GM19463 (cell line): ENCODE measurements around the gene CCDC88C.
A peak's percentile ranks its signal among the peaks of the same experiment; 100 is the strongest.

Experiments
- ATAC-seq: cut with Tn5 transposase; IDR thresholded peaks from one replicate; pipeline ENCODE4 v1.9.1; 2021; ENCODE audit warnings: mild to moderate bottlenecking, moderate library complexity; ENCODE audit not compliant: unreplicated experiment

The CCDC88C gene

DNA sequence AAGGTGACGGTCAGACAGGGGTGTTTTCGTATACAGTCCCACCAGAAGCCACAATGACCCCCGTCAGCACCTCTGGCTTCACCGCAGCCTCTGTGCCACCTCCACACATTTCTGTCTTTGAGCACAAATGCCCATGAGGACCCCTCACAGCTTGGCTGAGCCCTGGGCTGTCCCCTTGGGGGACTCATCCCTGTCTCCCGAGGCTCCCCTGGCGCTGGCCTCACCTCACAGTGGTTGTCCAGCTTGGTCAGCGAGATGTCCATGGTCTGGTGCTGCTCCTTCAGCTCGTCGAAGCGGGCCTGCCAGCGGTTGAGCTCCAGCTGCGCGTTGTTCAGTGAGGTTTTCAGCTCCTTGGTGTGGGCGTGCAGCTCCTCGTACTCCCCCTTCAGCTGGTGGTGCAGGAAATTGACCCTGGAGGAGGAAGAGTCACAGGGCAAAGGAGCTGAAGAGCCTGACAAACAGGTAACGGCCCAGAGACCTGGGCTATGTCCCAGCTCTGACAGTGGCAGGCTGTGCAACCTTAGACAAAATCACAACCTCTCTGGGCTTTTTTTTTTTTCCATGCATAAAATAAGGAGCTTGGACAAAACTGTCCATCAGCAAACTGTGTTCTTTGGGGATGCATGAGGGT, 120.4 kb downstream of the CCDC88C start:
- ATAC-seq, result no peak

DNA sequence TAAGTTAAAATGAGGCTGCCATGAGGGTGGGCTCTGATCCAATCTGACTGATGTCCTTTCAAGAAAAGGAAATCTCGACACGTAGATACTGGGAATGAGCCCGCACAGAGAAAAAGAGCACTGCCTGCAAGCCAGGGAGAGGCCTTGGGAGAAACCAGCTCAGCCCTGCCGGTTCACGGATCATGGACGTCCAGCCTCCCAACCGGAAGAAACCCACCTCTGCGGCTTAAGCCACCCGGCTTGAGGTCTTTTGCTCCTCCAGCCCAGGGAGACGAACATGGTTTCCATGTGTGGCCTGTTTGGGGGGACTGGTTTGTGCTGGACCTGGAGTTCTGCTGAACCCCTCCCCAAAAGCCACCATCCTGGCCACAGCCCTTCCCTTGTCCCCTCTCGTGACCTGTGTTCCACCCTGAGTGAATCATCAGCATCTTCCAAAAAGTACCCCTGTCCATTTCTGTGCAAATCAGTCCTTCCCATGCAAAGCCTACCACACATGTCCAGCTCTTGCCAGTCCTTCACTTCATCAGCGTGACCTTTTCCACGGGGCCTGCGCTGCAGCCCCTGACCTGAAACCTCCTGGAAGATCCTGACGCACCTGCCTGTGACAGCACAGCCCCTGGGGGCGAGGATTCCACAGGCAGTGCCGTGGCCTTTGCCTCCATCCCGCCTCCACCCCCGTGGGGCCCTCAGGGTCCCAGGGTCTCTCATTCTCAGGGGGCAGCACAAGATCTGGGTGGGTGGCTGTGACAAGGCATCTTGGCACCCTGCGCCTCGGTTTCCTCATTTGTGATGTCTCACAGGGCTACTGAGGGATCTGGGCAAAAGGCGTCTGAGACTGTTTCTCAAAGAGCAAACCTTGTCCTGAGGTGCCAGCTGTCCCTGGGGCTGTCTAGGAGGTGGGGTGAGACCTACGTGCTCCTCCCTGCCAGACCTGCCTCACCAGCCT, 121.5 kb downstream of the CCDC88C start:
- ATAC-seq, result no peak

- no peak for ATAC-seq
These were observed 122.3 kb downstream of the CCDC88C start for GRCh38 chr14:91295276-91295845.

DNA sequence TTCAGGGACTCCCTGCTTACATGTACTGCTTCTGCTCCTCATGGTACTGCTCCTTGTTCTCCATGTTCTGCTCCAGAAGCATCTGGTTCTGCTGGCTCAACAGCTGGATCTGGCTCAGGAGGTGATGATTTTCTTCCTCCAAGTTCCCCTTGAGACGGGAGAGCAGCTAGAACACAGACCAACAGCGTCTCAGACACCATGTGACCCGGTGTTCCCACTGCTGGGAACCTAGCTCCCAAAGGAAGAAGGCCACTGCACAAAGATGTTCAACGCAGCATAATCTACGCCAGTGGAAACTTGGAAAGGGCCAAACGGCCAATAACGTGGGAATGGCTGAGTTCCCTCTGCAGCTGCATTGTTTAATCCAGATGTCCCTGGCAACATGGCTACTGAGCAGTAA, 123.5 kb downstream of the CCDC88C start:
- no peak for ATAC-seq

GRCh38 chr14:91293281-91293680, 124.3 kb downstream of the CCDC88C start:
- ATAC-seq, result no peak

DNA sequence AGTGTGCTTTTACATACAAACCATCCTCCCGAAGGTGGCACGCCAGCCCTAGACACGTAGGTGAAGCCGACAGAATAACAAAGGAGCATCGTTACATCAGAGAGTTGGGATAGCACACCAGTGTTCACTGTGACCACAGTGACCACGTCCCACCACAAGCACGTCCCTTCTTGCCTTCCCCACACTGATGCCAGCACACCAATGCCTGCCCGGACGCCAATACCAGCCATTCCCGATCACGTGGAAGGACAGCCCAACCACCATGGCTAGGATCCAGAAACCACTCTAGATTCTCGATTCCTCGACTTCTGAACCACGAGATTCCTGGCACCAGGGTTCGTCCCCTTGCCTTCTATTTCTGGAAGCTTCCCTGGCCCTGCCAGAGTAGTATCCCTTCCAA, 125.1 kb downstream of the CCDC88C start:
- ATAC-seq, result no peak

- ATAC-seq, result no peak
These were observed 125.7 kb downstream of the CCDC88C start for GRCh38 chr14:91291786-91292405.

GRCh38 chr14:91290986-91291385, 126.6 kb downstream of the CCDC88C start:
- ATAC-seq, result no peak

DNA sequence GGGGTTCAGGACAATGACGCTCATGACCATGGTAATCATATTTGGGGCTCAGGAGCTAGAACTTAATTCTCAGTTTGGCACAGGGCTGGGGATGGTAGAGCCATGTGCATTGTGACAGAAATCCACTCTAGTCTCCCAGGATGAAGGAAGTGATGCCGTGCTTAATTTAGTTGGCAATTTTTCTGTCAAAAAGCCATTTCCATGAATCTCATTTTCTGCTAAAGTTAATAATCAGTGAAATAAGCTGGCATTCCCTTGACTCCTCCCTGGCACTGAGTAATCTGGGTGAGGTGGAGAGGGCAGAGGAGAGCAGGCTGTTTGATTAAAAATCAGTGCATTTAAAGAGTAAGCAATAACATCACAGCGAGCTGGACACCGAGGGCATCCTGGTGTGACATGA, 128.2 kb downstream of the CCDC88C start:
- no peak for ATAC-seq

GRCh38 chr14:91288876-91289275, 128.7 kb downstream of the CCDC88C start:
- no peak for ATAC-seq

- peak; percentile 60 for ATAC-seq
These were observed 131.1 kb downstream of the CCDC88C start for GRCh38 chr14:91286530-91286937.

DNA sequence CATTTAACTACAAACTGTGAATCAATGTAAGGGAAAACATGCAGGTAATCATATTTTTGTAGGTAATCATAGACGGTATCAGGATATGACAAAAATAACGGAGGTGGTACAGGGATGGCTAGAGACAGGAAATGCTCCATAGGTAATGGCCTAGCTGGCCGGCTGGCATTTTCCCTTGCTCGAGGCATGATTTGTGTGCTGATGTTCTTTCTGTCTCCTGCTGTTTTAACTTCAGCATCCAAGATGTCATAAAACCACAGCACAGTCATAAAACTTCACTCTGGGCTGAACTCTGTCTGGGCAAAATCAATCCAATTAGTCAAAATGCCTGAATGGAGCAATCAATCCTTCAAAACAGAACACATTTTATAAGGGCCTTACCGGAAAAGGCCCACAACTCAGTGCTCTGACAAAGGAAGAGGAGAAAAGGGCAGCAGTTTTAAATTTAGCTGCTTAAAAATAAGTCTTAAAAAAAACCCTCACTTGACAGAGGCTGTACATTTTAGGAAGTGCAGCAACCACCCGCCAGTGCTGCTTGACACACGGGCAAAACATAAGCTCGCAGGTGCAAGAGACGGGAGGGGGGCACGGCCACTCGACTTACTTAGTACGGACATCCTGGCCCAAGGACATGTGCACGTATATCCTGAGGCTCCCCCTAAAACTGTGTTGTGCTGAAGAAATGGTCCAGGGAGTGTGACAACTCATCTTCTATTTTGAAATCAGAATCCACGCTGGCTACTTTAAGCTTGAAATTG, 132.7 kb downstream of the CCDC88C start:
- ATAC-seq, result no peak

DNA sequence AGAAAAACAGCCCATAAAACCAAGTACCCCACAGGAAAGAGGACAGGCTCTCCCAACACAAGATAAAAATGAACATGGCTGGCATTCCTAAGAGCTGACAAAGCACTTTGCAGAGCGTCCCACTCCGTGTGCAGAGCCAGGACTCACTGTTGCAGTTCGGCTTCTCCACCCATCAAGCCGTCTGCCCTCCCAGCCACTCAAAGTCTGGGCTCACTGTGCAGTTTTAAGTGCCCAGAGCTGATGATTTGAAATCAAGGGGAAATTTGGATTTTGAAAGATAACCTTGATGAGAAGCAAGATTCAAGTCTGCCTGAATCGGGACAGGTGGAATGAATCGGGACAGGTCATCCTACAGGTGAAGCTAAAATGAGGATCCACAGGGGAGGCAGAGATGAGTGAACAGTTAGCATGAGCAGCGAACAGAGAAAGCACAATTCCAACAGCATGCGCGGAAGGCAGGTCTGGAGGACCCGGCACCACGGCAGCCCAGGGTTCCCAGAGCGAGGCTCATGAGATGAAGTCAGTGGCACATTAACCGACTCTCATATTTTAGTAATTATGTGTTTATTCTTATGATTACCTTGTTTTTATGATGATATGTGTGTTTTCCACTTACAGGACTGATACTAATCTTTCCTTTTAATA, 133.4 kb downstream of the CCDC88C start:
- ATAC-seq, result no peak

- no peak for ATAC-seq
These were observed 134.0 kb downstream of the CCDC88C start for GRCh38 chr14:91283666-91284065.

DNA sequence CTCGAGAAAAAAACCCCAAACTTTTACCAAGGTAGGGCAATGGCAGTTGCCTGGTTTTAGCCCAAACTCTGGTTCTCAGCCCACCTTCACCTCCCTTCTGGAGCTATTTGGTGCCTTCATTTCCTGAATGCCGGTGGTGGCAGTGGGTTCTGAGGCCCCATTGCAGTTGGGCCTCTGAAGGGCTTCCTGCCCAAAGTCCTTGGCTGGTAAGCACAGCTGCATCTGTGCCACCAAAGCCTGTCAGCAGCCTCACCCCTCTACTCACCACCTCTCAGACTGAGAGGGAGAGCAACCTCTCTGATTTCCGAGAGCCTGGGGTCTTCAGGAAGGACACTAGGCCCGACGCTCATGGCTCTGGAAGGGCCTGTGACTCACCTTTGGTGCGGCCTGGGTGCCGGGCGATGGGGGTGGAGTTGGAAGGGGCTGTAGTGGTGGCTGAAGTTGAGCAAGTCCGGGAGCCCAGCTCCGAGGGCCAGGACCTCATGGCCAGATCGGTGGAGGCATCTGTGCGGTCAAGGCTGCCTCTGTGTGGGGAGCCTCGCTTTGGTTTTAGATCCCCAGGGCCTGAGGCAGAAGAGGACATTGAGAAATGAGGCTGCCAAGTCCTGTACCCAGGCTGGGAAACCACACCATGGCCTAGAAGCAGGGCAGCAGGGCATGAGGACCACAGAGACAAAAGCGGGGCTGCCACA, 134.5 kb downstream of the CCDC88C start:
- ATAC-seq, result no peak

DNA sequence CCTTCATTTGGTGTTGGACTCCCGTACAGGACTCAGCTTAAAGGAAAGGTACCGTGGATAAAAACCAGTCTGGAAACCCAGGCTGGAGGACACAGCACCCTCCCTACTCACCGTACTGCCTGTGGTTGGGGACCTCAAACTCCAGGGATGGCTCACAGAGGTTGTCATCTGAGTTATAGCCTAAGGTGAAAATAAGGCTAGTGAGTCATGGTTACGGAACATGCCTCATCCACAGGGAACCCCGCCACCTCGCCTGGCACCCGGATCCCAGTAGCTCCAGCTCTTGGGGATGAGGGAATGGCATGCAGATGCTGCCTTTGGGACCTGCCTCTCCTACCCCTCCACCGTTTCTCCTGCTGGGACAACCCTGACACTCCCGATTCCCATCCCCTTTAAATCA, 136.3 kb downstream of the CCDC88C start:
- ATAC-seq, result no peak

GRCh38 chr14:91280129-91280528, 137.5 kb downstream of the CCDC88C start:
- no peak for ATAC-seq

DNA sequence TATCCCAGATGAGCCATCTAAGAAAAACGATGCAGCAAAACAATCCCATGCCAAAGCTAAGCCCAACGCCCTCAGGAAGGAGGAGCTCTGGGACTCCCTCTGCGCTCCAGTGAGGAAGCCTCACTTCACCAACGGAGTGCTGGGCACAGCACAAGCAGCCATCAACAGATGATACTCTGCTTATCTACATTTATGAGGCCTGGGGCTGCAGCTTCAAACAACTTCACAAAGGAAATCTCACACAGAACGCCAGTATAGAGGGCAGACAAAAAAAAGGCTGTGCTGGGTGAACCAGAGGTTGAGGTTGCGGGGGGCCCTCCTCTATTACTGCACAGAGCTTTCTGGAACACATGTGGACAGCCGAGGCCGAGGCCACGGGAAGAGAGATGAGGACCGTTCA, 138.3 kb downstream of the CCDC88C start:
- ATAC-seq, result no peak

GRCh38 chr14:91278383-91278715, 139.3 kb downstream of the CCDC88C start:
- no peak for ATAC-seq
